ENCODE measurements around the gene GPAT2. TPM values are rescaled to one million over a fixed set of nuclear protein-coding genes. Genes with fewer than 3 reads are reported as not detected.
"Not testable (repeated sequence)": the region's sequence is repeated elsewhere in the genome, so short reads cannot be mapped to it uniquely, and the experiment has no call there.

The GPAT2 gene
- total RNA-seq, 1 experiment from 2014 or later, result not detected

DNA sequence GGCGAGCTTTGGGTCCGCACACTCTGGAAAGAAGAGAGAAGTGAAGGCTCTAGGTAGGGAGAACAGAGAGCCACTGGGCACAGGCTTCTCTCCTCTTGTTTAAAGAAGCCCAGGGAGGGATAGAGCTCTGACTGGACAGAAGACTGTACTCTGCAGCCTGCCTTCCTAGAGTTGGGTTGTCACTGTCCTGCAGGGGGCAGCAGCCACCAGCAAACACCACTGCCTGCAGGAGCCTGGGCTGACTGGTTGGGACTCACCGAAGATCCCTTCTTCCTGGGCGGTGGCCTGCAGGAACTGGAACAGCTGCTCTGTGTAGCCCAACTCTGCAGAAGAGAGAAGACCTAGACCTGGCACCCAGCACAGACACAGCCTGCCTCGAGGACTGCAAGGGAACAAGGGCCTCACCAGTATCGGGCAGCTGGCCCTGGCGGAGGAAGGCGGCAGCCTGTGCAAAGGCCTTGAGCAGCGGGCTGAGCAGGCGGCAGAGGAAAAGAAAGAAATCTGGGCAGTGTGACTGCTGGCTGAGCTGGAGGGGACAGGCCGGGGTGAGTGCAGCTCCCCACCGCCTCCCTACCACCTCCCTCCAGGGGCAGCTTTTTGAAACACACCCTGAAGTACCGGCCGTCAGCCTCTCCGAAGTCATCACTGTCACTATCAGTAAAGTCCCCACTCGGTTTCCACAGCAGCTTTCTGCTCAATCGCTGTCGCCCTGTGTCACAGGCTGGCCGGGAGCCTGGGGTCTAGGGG is 11.8 kb downstream of the GPAT2 start:
- H3K27me3 ChIP-seq (ENCODE audit: control insufficient read depth, insufficient read depth, low read length); H3K4me3 ChIP-seq (ENCODE audit: low read depth in 2 of 2, low read length in 2 of 2); H3K36me3 ChIP-seq (ENCODE audit: control insufficient read depth, insufficient read depth, low read length); H3K4me1 ChIP-seq (ENCODE audit: control insufficient read depth, insufficient read depth, low read length); intact Hi-C loops (cut with micrococcal nuclease; ENCODE audit: unreplicated experiment); H3K27ac ChIP-seq (ENCODE audit: low read length); H3K9me3 ChIP-seq (ENCODE audit: control insufficient read depth, insufficient read depth, low read depth, low read length); BruUV-seq (replicated peaks); in situ Hi-C loops (cut with HindIII; ENCODE audit: low pct_unique_long_range_greater_than_20kb, low sequenced_read_pairs): not testable (repeated sequence)
- ChIA-PET CTCF (interaction anchor here (0.6 to 1.7 kb wide), 4 partner anchors 30 to 504 kb away, joined by 3 to 12 read pairs (median 8); partner anchors contain the start of gene ADRA2B), POLR2A (interaction anchor here (0.6 kb wide), 1 partner anchor 118 kb away, joined by 3 read pairs; no protein-coding TSS in a partner anchor)
- DNase-seq (ENCODE audit: low read depth, low spot score) (peak; percentile 46), ATAC-seq (peak; percentile 98)
- TF ChIP-seq, protein P1, sequence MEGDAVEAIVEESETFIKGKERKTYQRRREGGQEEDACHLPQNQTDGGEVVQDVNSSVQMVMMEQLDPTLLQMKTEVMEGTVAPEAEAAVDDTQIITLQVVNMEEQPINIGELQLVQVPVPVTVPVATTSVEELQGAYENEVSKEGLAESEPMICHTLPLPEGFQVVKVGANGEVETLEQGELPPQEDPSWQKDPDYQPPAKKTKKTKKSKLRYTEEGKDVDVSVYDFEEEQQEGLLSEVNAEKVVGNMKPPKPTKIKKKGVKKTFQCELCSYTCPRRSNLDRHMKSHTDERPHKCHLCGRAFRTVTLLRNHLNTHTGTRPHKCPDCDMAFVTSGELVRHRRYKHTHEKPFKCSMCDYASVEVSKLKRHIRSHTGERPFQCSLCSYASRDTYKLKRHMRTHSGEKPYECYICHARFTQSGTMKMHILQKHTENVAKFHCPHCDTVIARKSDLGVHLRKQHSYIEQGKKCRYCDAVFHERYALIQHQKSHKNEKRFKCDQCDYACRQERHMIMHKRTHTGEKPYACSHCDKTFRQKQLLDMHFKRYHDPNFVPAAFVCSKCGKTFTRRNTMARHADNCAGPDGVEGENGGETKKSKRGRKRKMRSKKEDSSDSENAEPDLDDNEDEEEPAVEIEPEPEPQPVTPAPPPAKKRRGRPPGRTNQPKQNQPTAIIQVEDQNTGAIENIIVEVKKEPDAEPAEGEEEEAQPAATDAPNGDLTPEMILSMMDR (IDR thresholded peaks at IDR 0.05), result peak; percentile 91

GRCh38 chr2:96022126-96022525 is 12.6 kb downstream of the GPAT2 start:
- ATAC-seq; intact Hi-C loops (cut with micrococcal nuclease; ENCODE audit: unreplicated experiment); BruUV-seq (replicated peaks); H3K27ac ChIP-seq (ENCODE audit: low read length); H3K36me3 ChIP-seq (ENCODE audit: control insufficient read depth, insufficient read depth, low read length); H3K9me3 ChIP-seq (ENCODE audit: control insufficient read depth, insufficient read depth, low read depth, low read length); DNase-seq (ENCODE audit: low read depth, low spot score); H3K4me1 ChIP-seq (ENCODE audit: control insufficient read depth, insufficient read depth, low read length); H3K27me3 ChIP-seq (ENCODE audit: control insufficient read depth, insufficient read depth, low read length); H3K4me3 ChIP-seq (ENCODE audit: low read depth in 2 of 2, low read length in 2 of 2); in situ Hi-C loops (cut with HindIII; ENCODE audit: low pct_unique_long_range_greater_than_20kb, low sequenced_read_pairs): not testable (repeated sequence)
- ChIA-PET CTCF (interaction anchor here (0.6 to 1.7 kb wide), 4 partner anchors 30 to 505 kb away, joined by 3 to 12 read pairs (median 8); partner anchors contain the start of gene ADRA2B), POLR2A (interaction anchor here (0.6 kb wide), 1 partner anchor 118 kb away, joined by 3 read pairs; no protein-coding TSS in a partner anchor)

- H3K4me3 ChIP-seq (ENCODE audit: low read depth in 2 of 2, low read length in 2 of 2); ATAC-seq; intact Hi-C loops (cut with micrococcal nuclease; ENCODE audit: unreplicated experiment); DNase-seq (ENCODE audit: low read depth, low spot score); H3K36me3 ChIP-seq (ENCODE audit: control insufficient read depth, insufficient read depth, low read length); H3K27me3 ChIP-seq (ENCODE audit: control insufficient read depth, insufficient read depth, low read length); in situ Hi-C loops (cut with HindIII; ENCODE audit: low pct_unique_long_range_greater_than_20kb, low sequenced_read_pairs); BruUV-seq (replicated peaks); H3K27ac ChIP-seq (ENCODE audit: low read length); CTCF ChIA-PET; H3K9me3 ChIP-seq (ENCODE audit: control insufficient read depth, insufficient read depth, low read depth, low read length); POLR2A ChIA-PET; H3K4me1 ChIP-seq (ENCODE audit: control insufficient read depth, insufficient read depth, low read length): not testable (repeated sequence)
These were observed 13.6 kb downstream of the GPAT2 start for GRCh38 chr2:96021142-96021541.

DNA sequence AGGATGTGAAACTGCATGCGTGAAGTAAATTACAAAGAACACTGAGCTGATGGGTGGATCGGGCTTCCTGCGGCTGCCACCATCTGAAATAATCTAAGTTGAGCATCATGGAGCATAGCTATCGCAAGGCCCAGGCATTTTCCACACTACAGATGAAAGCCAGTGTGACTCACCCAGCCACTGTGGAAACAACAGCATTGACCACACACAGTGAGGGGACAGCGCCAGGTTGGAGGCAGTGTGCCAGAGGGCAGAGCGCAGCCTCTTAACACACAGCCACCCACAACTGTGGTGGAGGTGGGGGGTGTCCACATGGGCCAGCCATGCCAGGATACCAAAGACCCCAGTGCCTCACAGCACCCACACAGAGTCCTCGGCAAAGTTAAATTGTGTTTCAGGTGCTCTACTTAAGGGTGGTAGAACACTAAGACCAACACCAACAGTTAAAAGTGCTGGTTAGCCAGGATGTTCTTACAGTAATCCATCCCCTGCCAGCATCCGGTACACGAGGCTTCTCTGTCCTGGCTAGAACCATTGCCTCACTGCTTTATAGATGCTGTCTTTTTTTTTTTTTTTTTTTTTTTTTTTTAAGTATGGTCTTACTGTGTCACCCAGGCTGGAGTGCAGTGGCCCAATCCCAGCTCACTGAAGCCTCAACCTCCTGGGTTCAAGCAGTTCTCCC is 14.7 kb downstream of the GPAT2 start:
- ATAC-seq; H3K36me3 ChIP-seq (ENCODE audit: control insufficient read depth, insufficient read depth, low read length); H3K27me3 ChIP-seq (ENCODE audit: control insufficient read depth, insufficient read depth, low read length); CTCF ChIA-PET; H3K27ac ChIP-seq (ENCODE audit: low read length); H3K9me3 ChIP-seq (ENCODE audit: control insufficient read depth, insufficient read depth, low read depth, low read length); H3K4me3 ChIP-seq (ENCODE audit: low read depth in 2 of 2, low read length in 2 of 2); H3K4me1 ChIP-seq (ENCODE audit: control insufficient read depth, insufficient read depth, low read length); intact Hi-C loops (cut with micrococcal nuclease; ENCODE audit: unreplicated experiment); POLR2A ChIA-PET; DNase-seq (ENCODE audit: low read depth, low spot score); BruUV-seq (replicated peaks); in situ Hi-C loops (cut with HindIII; ENCODE audit: low pct_unique_long_range_greater_than_20kb, low sequenced_read_pairs): not testable (repeated sequence)

GRCh38 chr2:96016321-96016720 is 18.4 kb downstream of the GPAT2 start:
- H3K27ac ChIP-seq (ENCODE audit: low read length); H3K4me1 ChIP-seq (ENCODE audit: control insufficient read depth, insufficient read depth, low read length); POLR2A ChIA-PET; H3K36me3 ChIP-seq (ENCODE audit: control insufficient read depth, insufficient read depth, low read length); ATAC-seq; H3K4me3 ChIP-seq (ENCODE audit: low read depth in 2 of 2, low read length in 2 of 2); H3K9me3 ChIP-seq (ENCODE audit: control insufficient read depth, insufficient read depth, low read depth, low read length); DNase-seq (ENCODE audit: low read depth, low spot score); in situ Hi-C loops (cut with HindIII; ENCODE audit: low pct_unique_long_range_greater_than_20kb, low sequenced_read_pairs); BruUV-seq (replicated peaks); CTCF ChIA-PET; intact Hi-C loops (cut with micrococcal nuclease; ENCODE audit: unreplicated experiment); H3K27me3 ChIP-seq (ENCODE audit: control insufficient read depth, insufficient read depth, low read length): not testable (repeated sequence)

Data from Panc1 (cell line).